HuH-7.5 (cell line): Measurements from ENCODE around the gene ADD2.

Experiments
- DNase-seq: peaks from one replicate; pipeline ENCODE4 v3.0.0; 2011; ENCODE audit warnings: low spot score

The ADD2 gene

GRCh38 chr2:70702711-70703395 is 65.1 kb downstream of the ADD2 start:
- no peak for DNase-seq

GRCh38 chr2:70698847-70699246 is 69.2 kb downstream of the ADD2 start:
- no peak for DNase-seq

GRCh38 chr2:70697603-70698383 is 70.2 kb downstream of the ADD2 start:
- no peak for DNase-seq

- DNase-seq, result no peak
These were observed 71.9 kb downstream of the ADD2 start for GRCh38 chr2:70696142-70696541.

GRCh38 chr2:70692256-70692655 is 75.7 kb downstream of the ADD2 start:
- no peak for DNase-seq

GRCh38 chr2:70691497-70692140 is 76.4 kb downstream of the ADD2 start:
- no peak for DNase-seq

- DNase-seq, result no peak
These were observed 77.2 kb downstream of the ADD2 start for GRCh38 chr2:70690846-70691245.

GRCh38 chr2:70688427-70688826 is 79.6 kb downstream of the ADD2 start:
- DNase-seq, result no peak

GRCh38 chr2:70687461-70687795 is 80.6 kb downstream of the ADD2 start:
- DNase-seq, result no peak

- DNase-seq, result peak; percentile 68
These were observed 81.2 kb downstream of the ADD2 start for GRCh38 chr2:70686577-70687460.

- DNase-seq, result no peak
These were observed 82.2 kb downstream of the ADD2 start for GRCh38 chr2:70685771-70686171.

- DNase-seq, result no peak
These were observed 83.0 kb downstream of the ADD2 start for GRCh38 chr2:70684846-70685622.

GRCh38 chr2:70683455-70683854 is 84.5 kb downstream of the ADD2 start:
- DNase-seq, result no peak

- no peak for DNase-seq
These were observed 87.3 kb downstream of the ADD2 start for GRCh38 chr2:70680735-70681134.

- no peak for DNase-seq
These were observed 88.7 kb downstream of the ADD2 start for GRCh38 chr2:70679259-70679658.

- no peak for DNase-seq
These were observed 89.3 kb downstream of the ADD2 start for GRCh38 chr2:70678576-70679143.

- no peak for DNase-seq
These were observed 91.5 kb downstream of the ADD2 start for GRCh38 chr2:70676301-70677035.

- DNase-seq, result no peak
These were observed 92.1 kb downstream of the ADD2 start for GRCh38 chr2:70675862-70676261.

- DNase-seq, result no peak
These were observed 93.2 kb downstream of the ADD2 start for GRCh38 chr2:70674636-70675430.
